Thymus (tissue), 11 donors: ENCODE results near the gene PPIP5K1. TPM values are rescaled to one million over a fixed set of nuclear protein-coding genes. Genes with fewer than 3 reads are reported as not detected.
"Not testable (repeated sequence)": the region's sequence is repeated elsewhere in the genome, so short reads cannot be mapped to it uniquely, and the experiment has no call there.

Experiments used
- DNase-seq, 9 donors: peaks; one replicate each; pipeline ENCODE4 v3.0.0-alpha.2; 2013; ENCODE audit warnings: low spot score in 9 of 9, low read depth in 6 of 9, missing footprints in 1 of 9
- H3K27ac ChIP-seq, 2 donors: one replicate each; pipeline ENCODE4 v1.5.1; 2013; ENCODE audit warnings: control low read depth in 1 of 2, low read depth in 1 of 2, low read length in 1 of 2, mild to moderate bottlenecking in 1 of 2, moderate library complexity in 1 of 2
- H3K27me3 ChIP-seq, 2 donors: one replicate each; pipeline ENCODE4 v1.5.1; 2013; ENCODE audit warnings: low read length in 1 of 2; ENCODE audit not compliant: control insufficient read depth in 2 of 2, insufficient read depth in 1 of 2
- H3K36me3 ChIP-seq, 2 donors: one replicate each; pipeline ENCODE4 v1.5.1; 2013; ENCODE audit warnings: low read length in 1 of 2, mild to moderate bottlenecking in 1 of 2, moderate library complexity in 1 of 2; ENCODE audit not compliant: control insufficient read depth in 2 of 2, insufficient read depth in 2 of 2
- H3K4me1 ChIP-seq, 2 donors: one replicate each; pipeline ENCODE4 v1.5.1; 2013; ENCODE audit warnings: low read length in 2 of 2; ENCODE audit not compliant: control insufficient read depth in 2 of 2, insufficient read depth in 2 of 2
- H3K4me3 ChIP-seq, 2 donors: one replicate each; pipeline ENCODE4 v1.5.1; 2013; ENCODE audit warnings: low read length in 2 of 2, control low read depth in 1 of 2, mild to moderate bottlenecking in 1 of 2
- H3K9me3 ChIP-seq, 2 donors: one replicate each; pipeline ENCODE4 v1.5.1; 2013; ENCODE audit warnings: low read length in 1 of 2, mild to moderate bottlenecking in 1 of 2; ENCODE audit not compliant: control insufficient read depth in 2 of 2, insufficient read depth in 1 of 2
- WGBS: extraction: QIAGEN DNeasy Blood & Tissue Kit; methylation state at CpG from one replicate; pipeline ENCODE4 v1.1.7; 2013; 5-methylcytosine and 5-hydroxymethylcytosine counted together
- polyA plus RNA-seq: library from polyadenylated mRNA; stranded (reverse); fragments of 200-250 nt; gene quantifications from one replicate; pipeline ENCODE4 v1.2.3, GENCODE V29; 2013
- total RNA-seq: library from RNA; stranded (reverse); fragments of 120-200 nt; gene quantifications from one replicate; pipeline ENCODE4 v1.2.4, GENCODE V29; 2013
- donor health status: healthy.

Gene PPIP5K1
- total and polyA plus RNA-seq, 2 donors: 4.6 to 5.7 TPM

DNA sequence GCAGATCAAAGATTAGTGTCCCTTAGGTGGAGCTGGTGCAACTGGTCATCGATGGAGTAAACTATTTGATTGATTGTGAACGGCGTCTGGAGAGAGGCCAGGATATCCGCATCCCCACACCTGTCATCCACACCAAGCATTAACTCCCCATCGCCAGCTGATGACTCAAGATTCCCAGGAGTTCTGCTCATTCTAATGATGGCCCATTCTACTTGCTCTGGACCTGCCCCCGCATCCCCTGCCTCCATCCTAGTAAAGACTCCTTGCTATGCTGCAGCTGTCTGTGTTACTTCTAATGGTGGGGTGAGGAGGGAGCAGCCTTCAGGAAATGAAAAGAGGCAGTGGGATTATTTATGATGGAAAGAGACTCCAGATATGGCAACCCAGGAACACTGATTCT, 9.1 kb upstream of the PPIP5K1 start:
- not testable (repeated sequence) for H3K4me3 ChIP-seq, H3K27me3 ChIP-seq, H3K4me1 ChIP-seq, H3K36me3 ChIP-seq, H3K9me3 ChIP-seq, DNase-seq, H3K27ac ChIP-seq
- 96% methylated on average over 6 of the region's 6 CpGs for WGBS

DNA sequence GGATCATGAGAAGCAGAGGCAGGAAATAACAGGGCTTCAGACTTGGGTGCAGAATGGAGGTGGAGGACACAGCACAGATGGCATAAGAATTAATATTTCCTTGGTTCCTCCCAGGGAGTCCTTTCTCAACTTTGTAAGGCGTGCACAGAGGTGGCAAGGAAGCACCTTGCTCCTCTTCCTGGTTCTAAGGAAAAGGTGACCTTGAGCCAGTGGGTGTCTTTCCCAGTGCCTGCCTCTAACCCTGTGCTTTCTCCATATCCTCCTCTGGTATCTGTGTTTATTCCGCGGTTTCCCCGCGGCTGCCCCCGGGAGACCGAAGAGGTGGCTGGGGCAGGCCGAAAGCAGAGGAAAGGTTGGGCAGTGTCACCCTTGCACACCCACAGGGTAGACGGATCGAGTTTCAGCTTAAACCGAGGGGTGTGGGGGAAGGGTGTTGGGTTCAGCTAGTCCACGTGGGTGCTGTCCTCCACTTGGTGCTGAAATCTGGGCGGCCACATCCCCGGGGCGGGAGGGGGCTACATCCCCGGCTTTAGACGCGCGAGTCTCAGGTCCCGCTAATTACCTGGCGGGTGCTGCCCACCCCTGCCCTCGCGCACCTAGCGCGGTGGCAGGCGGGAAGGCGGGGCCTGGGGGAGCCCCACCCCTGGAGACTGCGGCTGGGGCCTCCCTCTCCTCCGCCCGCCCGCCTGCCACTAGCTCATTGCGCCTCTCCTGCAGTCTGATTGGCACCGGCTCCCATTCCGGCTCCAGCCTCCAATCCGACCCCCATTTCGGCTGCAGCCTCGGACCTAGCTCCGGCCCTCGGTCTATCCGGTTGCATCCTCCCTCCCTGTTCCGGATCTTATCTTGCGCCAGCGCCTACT, 3.6 kb upstream of the PPIP5K1 start, which contains the start of gene CKMT1B:
CKMT1B (plus strand) TSS at position 700 of the 863 bp plus-strand sequence. CDS start 192 bp downstream, outside the sequence.
- H3K36me3 ChIP-seq, H3K9me3 ChIP-seq, H3K4me3 ChIP-seq, DNase-seq, H3K27ac ChIP-seq, H3K4me1 ChIP-seq, H3K27me3 ChIP-seq: not testable (repeated sequence)
- no CpG with 5 or more reads among the region's 43 CpGs for WGBS

DNA sequence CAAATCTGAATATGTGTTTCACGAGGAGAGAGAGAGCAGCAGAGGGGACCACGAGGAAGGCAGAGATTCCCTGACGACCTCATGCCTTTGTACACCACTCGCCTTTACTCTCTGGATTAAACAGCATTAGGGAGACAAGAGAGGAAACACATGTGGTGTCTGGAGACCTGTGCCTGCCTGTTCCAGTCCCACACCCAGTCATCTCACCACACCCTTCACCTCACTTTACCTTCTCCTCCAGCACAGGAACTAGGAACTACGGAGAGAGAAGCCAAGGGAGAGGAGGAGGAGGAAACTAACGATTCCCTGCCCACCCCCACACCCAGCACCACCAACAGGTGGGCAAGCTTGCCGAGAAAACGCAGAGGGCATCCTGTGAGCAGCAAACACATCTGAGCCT, 2.8 kb upstream of the PPIP5K1 start:
- not testable (repeated sequence) for H3K36me3 ChIP-seq, H3K4me1 ChIP-seq, H3K27me3 ChIP-seq, H3K9me3 ChIP-seq, H3K27ac ChIP-seq, H3K4me3 ChIP-seq, DNase-seq
- 38% methylated on average over 4 of the region's 8 CpGs for WGBS

DNA sequence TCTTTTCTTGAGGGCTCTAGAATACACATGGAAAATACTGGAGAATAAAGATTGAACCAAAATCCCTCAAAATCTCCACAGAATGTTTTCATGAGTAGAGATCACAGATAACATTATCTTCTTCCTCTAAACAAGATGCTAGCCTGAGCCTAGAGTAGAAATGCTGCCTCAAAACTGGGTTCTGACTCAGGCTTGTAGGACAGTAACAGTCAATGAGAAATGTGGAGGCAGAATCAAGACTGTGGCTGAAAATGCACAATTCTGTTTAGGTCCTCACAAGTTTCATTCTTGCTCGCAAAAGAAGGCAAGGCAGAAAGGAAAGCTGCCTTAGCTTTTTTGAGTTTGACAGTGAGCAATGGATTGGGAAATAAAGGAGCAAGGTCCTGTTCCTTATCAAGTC, 15.4 kb downstream of the PPIP5K1 start:
- WGBS: no CpG with 5 or more reads among the region's 1 CpG
- H3K27ac ChIP-seq, H3K27me3 ChIP-seq, H3K9me3 ChIP-seq, DNase-seq, H3K36me3 ChIP-seq, H3K4me3 ChIP-seq, H3K4me1 ChIP-seq: not testable (repeated sequence)

DNA sequence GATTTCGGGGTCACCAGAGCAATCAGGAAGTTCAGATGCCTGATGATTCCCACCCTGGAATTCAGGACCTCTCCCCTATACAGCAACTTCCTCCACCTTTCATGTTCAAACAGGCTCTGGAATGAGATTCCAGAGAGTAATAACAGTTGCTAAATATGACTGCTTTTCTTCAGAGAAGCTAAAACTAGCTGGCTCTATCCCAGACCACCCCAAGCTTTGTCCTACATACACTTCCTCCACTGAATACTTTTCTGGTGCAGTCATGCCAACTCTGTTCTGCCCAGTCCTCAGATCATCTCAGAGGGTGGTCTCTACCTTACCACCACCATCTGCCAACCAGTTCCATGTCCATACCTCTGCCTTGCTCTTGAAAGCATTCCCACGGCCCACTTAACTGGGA, 23.4 kb downstream of the PPIP5K1 start:
- not testable (repeated sequence) for H3K9me3 ChIP-seq, H3K27ac ChIP-seq, H3K27me3 ChIP-seq, DNase-seq, H3K4me3 ChIP-seq, H3K4me1 ChIP-seq, H3K36me3 ChIP-seq
- WGBS: no CpG with 5 or more reads among the region's 2 CpGs

DNA sequence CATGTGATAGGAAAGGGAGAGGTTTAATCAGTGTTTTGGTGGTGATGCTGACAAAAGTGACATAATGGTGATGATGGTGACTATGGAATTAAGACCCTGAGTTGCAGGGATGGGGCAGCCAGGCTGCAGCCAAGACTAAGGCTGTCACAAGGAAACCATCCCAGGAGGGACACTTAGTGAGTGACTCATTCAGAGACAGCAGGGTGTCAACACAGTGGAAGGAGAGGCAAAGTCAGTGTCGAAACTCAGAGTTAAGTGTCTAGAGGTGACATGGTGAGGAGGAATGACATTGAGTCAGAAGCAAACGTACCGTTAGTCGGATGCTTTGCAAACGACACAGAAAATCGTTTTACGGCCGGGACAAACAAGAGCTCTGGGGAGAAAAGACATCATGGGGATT, 26.2 kb downstream of the PPIP5K1 start:
- no CpG with 5 or more reads among the region's 8 CpGs for WGBS
- not testable (repeated sequence) for H3K9me3 ChIP-seq, H3K4me1 ChIP-seq, H3K27ac ChIP-seq, H3K36me3 ChIP-seq, H3K27me3 ChIP-seq, H3K4me3 ChIP-seq, DNase-seq

DNA sequence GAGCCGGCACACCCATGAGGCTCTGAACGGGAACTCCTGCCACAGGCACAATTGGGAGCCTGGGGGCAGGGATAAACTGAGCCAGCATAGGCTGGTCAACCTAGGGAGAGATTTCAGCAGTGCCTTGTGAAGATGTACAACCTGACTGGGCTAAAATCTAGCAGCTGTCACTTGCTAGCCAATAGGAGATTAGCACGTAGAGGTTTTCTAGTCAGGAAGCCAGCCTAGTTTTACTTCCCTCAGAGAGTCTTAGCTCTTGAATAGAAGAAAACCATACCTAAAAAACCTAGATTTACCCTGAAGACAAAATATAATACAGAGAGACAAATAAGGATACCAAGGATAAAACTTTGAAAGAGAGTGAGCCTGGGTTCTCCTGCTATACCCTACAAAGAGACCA, 27.3 kb downstream of the PPIP5K1 start:
- not testable (repeated sequence) for H3K4me1 ChIP-seq, H3K36me3 ChIP-seq, DNase-seq, H3K27me3 ChIP-seq, H3K4me3 ChIP-seq, H3K9me3 ChIP-seq, H3K27ac ChIP-seq
- 100% methylated on average over 2 of the region's 3 CpGs for WGBS

DNA sequence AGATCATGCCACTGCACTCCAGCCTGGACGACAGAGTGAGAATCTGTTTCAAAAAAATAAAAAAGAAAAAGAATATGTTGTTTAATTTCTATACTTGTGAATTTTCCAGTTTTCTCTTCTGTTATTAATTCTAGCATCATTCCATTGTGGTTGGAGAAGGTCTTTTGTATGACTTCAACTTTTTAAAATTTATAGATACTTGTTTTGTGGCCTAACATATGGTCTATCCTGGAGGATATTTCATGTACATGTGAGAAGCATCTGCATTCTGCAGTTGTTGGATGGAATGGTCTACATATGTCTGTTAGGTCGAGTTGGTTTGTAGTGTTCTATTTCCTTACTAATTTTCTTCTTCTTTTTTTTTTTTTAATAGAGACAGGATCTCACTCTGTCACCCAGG, 37.0 kb downstream of the PPIP5K1 start:
- Histone ChIP-seq H3K9me3 (no peaks in the 10 kb centered on the region), H3K27ac (no peak overlapping the region), H3K36me3 (no peaks in the 10 kb centered on the region), H3K27me3 (no peaks in the 10 kb centered on the region), H3K4me3 (no peak overlapping the region), H3K4me1 (no peaks in the 10 kb centered on the region)
- no peak for DNase-seq
- 95% methylated on average over 2 of the region's 2 CpGs for WGBS

DNA sequence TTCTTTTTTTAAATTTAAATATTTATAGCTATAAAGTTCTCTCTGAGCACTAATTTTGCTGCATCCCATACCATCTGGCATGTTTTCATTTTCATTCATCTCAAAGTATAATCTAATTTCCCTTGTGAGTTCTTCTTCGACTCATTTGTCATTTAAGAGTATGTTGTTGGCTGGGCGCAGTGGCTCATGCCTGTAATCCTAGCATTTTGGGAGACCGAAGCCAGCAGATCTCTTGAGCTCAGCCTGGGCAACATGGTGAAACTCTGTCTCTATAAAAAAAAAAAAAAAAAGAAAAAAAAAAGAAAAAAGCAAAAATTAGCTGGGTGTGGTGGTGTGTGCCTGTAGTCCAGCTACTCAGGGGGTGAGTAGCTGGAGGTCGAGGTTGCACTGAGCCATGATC, 37.8 kb downstream of the PPIP5K1 start:
- Histone ChIP-seq H3K36me3 (no peaks in the 10 kb centered on the region), H3K4me3 (no peak overlapping the region), H3K27ac (no peak overlapping the region), H3K4me1 (no peaks in the 10 kb centered on the region), H3K27me3 (no peaks in the 10 kb centered on the region), H3K9me3 (no peaks in the 10 kb centered on the region)
- WGBS: 96% methylated on average over 4 of the region's 4 CpGs
- DNase-seq: no peak
